GM12801 (cell line): ENCODE data around the gene AQP5.

Experiments used
- TF ChIP-seq, protein P1 (sequence below): IDR thresholded peaks from one replicate; pipeline ENCODE4 v1.5.1; 2011; ENCODE audit warnings: control low read depth; ENCODE audit not compliant: insufficient read length; ENCODE audit errors: extremely low read depth

AQP5 gene

GRCh38 chr12:49947593-49948226 lies 14.0 kb upstream of the AQP5 start:
- TF ChIP-seq, protein P1, sequence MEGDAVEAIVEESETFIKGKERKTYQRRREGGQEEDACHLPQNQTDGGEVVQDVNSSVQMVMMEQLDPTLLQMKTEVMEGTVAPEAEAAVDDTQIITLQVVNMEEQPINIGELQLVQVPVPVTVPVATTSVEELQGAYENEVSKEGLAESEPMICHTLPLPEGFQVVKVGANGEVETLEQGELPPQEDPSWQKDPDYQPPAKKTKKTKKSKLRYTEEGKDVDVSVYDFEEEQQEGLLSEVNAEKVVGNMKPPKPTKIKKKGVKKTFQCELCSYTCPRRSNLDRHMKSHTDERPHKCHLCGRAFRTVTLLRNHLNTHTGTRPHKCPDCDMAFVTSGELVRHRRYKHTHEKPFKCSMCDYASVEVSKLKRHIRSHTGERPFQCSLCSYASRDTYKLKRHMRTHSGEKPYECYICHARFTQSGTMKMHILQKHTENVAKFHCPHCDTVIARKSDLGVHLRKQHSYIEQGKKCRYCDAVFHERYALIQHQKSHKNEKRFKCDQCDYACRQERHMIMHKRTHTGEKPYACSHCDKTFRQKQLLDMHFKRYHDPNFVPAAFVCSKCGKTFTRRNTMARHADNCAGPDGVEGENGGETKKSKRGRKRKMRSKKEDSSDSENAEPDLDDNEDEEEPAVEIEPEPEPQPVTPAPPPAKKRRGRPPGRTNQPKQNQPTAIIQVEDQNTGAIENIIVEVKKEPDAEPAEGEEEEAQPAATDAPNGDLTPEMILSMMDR, result no peak

DNA sequence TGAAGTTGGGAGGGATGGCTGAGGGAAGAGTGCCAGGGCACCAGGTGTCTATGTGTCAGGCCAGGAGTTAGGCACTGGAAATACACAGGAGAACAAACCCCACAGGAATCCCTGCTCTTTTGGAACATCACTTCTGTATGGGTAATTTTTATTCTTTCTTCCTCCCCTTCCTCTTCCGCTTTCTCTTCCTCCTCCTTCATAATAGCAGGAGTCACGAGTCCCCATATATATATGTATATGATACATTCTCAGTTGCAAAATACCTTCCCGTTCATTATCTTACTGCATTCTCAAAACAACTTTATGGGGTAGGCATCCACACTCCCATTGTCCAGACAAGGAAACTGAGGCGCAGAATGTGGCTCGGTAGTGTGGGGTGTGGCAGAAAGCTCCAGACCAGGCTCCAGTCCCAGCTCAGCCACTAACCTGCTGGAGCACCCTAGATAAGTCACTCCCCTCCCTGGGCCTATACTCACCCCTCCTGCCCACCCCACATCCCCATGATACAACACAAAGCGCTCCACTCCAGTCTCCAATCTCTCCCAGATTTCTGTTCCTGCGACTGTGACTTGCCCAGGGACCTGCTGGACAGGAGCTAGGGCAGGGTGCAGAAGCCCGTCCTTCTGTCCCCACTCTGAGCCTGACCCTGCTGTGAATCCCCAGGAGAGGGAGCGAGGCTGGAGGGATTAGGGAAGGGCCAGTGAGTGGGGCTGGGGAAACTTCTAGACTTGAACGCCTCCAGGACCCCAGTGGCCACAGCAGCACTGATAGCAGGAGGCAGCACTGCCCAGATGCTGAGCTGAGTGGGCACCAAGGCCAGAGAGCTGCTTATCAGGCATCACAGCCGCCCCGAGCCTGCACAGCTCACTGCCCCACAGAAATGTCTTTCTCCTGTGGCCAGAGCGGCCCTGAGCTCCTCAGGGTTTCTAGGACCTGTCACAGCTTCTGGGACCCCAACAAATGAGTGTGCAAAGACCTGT lies 12.5 kb upstream of the AQP5 start:
- TF ChIP-seq, protein P1, result no peak

GRCh38 chr12:49949866-49950265 lies 11.8 kb upstream of the AQP5 start:
- TF ChIP-seq, protein P1, result no peak

DNA sequence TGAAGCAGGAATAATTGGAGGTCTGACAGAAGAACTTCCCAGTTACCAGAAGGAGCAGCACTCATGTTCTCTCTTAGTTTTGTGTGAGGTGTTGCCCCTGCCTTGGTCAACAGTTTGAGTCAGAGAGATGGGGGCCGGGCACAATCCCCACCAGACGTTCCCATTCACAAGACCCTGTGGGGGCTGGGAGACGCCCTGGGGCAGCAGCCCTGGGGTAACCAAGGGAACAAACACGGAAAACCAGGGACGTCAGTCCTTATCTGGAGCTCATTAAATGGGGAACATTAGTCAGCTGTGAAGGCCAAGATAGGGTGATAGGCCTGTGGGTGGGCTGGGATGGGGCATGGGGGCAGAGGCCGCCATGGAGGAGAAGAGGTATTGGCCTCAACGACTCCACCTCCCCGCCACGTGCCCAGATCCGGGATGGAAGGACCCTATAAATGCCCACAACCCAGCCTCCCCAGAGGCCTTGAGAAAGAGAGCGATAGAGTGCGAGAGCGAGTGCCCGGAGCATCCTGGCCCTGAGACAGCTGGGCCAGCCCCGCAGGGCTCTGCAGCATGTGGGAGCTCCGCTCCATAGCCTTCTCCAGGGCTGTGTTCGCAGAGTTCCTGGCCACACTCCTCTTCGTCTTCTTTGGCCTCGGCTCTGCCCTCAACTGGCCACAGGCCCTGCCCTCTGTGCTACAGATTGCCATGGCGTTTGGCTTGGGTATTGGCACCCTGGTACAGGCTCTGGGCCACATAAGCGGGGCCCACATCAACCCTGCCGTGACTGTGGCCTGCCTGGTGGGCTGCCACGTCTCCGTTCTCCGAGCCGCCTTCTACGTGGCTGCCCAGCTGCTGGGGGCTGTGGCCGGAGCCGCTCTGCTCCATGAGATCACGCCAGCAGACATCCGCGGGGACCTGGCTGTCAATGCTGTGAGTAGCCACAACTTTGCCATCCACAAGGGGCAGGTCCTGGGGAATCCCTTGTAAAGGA lies 11.1 kb upstream of the AQP5 start, which contains the start of gene AQP2:
AQP2 (plus strand) TSS at position 465 of the 979 bp plus-strand sequence; CDS start at position 559, 94 bp downstream.
- TF ChIP-seq, protein P1, result no peak

GRCh38 chr12:49951411-49952240 lies 10.0 kb upstream of the AQP5 start:
- TF ChIP-seq, protein P1, result no peak

DNA sequence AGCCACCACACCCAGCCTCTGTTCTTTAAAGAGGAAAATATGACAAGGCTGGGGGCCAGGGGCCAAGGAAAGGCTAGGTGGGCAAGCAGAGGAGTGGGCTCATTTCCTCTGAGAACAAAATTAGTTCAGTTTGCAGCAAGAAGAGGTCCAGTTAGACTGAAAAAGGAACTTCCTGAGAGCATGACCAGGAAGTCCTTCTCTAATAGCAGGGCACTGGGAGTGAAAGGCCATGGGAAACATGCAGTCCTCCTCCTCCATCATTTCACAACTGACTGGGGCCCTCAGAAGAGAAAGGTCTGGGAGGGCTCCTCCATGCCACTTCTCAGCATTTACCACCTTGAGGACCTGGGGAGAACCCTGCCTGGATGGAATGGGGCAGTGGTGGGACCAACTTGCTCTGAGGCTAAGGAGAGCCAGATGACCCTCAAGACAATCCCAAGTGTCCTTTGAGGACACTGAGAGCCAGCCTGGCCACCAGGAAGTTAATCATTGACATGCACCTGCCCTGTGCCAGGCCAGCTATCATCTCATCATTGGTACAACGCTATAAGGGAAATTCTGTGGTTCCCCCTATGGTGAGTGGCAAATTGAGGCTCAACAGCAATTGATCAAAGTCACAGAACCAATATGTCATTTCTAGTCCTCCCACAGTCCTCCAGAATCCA lies 9.1 kb upstream of the AQP5 start:
- TF ChIP-seq, protein P1, result no peak
